Mammary epithelial cell (primary cell): Measurements from ENCODE around the gene PAGE4.

Experiments used
- EZH2 ChIP-seq: IDR thresholded peaks from 2 replicates; pipeline ENCODE4 v1.6.1; 2012; ENCODE audit warnings: low read length, inconsistent platforms, borderline replicate concordance
- TF ChIP-seq, protein P1 (sequence below), 2 donors: IDR thresholded peaks in 1 of 2; conservative IDR thresholded peaks in 1 of 2; 2 replicates each; pipeline ENCODE4 v1.5.1; 2011 to 2012; ENCODE audit warnings: inconsistent platforms in 2 of 2, low read length in 2 of 2, mild to moderate bottlenecking in 2 of 2, control low read depth in 1 of 2, low read depth in 1 of 2; ENCODE audit not compliant: insufficient read depth in 1 of 2; ENCODE audit errors: extremely low read depth in 1 of 2

DNA sequence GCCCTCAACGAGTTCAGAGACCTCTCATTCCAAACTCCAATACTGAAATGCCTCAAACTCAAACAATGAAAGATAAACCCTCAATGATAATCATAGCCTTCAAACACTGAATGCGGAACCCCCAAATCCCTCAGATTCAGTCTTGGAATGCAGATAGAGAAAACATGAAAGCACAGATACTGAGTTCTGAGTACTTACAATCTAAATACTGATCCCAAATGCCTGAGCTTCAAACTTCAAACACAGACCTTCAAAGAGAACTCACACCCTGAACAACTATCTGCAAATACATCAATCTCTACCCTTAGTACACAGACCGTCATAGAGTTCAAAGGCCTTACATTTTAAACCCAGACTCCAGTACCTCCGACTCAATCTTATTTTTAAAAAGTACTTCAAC lies 16.9 kb upstream of the PAGE4 start:
- TF ChIP-seq, protein P1, sequence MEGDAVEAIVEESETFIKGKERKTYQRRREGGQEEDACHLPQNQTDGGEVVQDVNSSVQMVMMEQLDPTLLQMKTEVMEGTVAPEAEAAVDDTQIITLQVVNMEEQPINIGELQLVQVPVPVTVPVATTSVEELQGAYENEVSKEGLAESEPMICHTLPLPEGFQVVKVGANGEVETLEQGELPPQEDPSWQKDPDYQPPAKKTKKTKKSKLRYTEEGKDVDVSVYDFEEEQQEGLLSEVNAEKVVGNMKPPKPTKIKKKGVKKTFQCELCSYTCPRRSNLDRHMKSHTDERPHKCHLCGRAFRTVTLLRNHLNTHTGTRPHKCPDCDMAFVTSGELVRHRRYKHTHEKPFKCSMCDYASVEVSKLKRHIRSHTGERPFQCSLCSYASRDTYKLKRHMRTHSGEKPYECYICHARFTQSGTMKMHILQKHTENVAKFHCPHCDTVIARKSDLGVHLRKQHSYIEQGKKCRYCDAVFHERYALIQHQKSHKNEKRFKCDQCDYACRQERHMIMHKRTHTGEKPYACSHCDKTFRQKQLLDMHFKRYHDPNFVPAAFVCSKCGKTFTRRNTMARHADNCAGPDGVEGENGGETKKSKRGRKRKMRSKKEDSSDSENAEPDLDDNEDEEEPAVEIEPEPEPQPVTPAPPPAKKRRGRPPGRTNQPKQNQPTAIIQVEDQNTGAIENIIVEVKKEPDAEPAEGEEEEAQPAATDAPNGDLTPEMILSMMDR (conservative IDR thresholded peaks at IDR 0.05 in 1 of 2, IDR thresholded peaks at IDR 0.05 in 1 of 2; ENCODE audit: extremely low read depth in 1 of 2, insufficient read depth in 1 of 2, low read depth in 1 of 2, low read length in 2 of 2) = no peak
- TF ChIP-seq EZH2 = no peak
